SK-N-SH (cell line): ENCODE results near the gene ILF3. TPM values are rescaled to one million over a fixed set of nuclear protein-coding genes. Genes with fewer than 3 reads are reported as not detected.
A peak's percentile ranks its signal among the peaks of the same experiment; 100 is the strongest.

ENCODE experiments used
- CTCF ChIA-PET: fragments of 300-600, 350-600 bp; formaldehyde crosslinking; extraction: SDS; loops from one replicate; lab custom pipeline; 2021; lab: Yijun Ruan, JAX
- POLR2A ChIA-PET: fragments of 350-600 bp; sonication (Branson Sonifier 250); formaldehyde crosslinking; extraction: SDS; loops from one replicate; lab custom pipeline; 2020; ENCODE audit warnings: antibody characterized with exemption, inconsistent platforms; lab: Yijun Ruan, JAX
- DNase-seq: peaks from one replicate; pipeline ENCODE4 v3.0.0; 2012
- H2AFZ ChIP-seq: fragments of 200-600 bp; sonication (generic); 2 replicates; pipeline ENCODE4 v1.8.1; 2016; ENCODE audit warnings: antibody characterized with exemption, mild to moderate bottlenecking, low read depth
- H3F3A ChIP-seq: fragments of 200-600 bp; sonication (generic); replicated peaks from 2 replicates; pipeline ENCODE3; 2016; ENCODE audit warnings: antibody characterized with exemption, mild to moderate bottlenecking; ENCODE audit not compliant: insufficient read depth
- H3K27ac ChIP-seq, 2 experiments: fragments of 200-500 bp in 1 of 2; fragments of 200-600 bp in 1 of 2; sonication (Bioruptor generic) in 1 of 2; sonication (generic), shearing (Covaris generic) in 1 of 2; 2 replicates each; pipeline versions ENCODE4 v1.5.1 to v1.6.1; 2014 to 2016; ENCODE audit warnings: low read depth in 2 of 2, inconsistent platforms in 1 of 2, low read length in 1 of 2, mild to moderate bottlenecking in 1 of 2, mixed read lengths in 1 of 2
- H3K27me3 ChIP-seq: fragments of 200-600 bp; sonication (generic), shearing (Covaris generic); 2 replicates; pipeline ENCODE4 v1.6.1; 2016; ENCODE audit warnings: mixed run types; ENCODE audit not compliant: insufficient read depth
- H3K36me3 ChIP-seq, 2 experiments: fragments of 200-500 bp in 1 of 2; fragments of 200-600 bp in 1 of 2; sonication (Bioruptor generic) in 1 of 2; sonication (generic) in 1 of 2; replicated peaks in 1 of 2; 2 replicates each; pipeline versions ENCODE3 to v1.5.1; 2014 to 2016; ENCODE audit warnings: low read length in 1 of 2, mild to moderate bottlenecking in 1 of 2; ENCODE audit not compliant: insufficient read depth in 2 of 2, control insufficient read depth in 1 of 2
- H3K4me1 ChIP-seq, 2 experiments: fragments of 200-500 bp in 1 of 2; fragments of 200-600 bp in 1 of 2; sonication (Bioruptor generic) in 1 of 2; sonication (generic), shearing (Covaris generic) in 1 of 2; 2 replicates each; pipeline versions ENCODE4 v1.5.1 to v1.6.1; 2014 to 2016; ENCODE audit warnings: low read depth in 1 of 2, low read length in 1 of 2, mixed run types in 1 of 2; ENCODE audit not compliant: insufficient read depth in 2 of 2, control insufficient read depth in 1 of 2
- H3K4me2 ChIP-seq: fragments of 200-600 bp; sonication (generic), shearing (Covaris generic); 2 replicates; pipeline ENCODE4 v1.6.1; 2017; ENCODE audit warnings: mixed run types
- H3K4me3 ChIP-seq, 2 experiments: fragments of 200-500 bp in 1 of 2; fragments of 200-600 bp in 1 of 2; sonication (Bioruptor generic) in 1 of 2; sonication (generic), shearing (Covaris generic) in 1 of 2; 2 replicates each; pipeline versions ENCODE4 v1.5.1 to v1.8.1; 2014 to 2016; ENCODE audit warnings: low read depth in 2 of 2, inconsistent platforms in 1 of 2, low read length in 1 of 2, mild to moderate bottlenecking in 1 of 2, mixed read lengths in 1 of 2, moderate library complexity in 1 of 2
- H3K79me2 ChIP-seq: fragments of 200-600 bp; sonication (generic); 2 replicates; pipeline ENCODE4 v1.8.1; 2017; ENCODE audit warnings: mild to moderate bottlenecking; ENCODE audit not compliant: insufficient read depth
- H3K9ac ChIP-seq: fragments of 200-600 bp; sonication (generic); 2 replicates; pipeline ENCODE4 v1.6.1; 2017; ENCODE audit warnings: mixed run types
- H3K9me2 ChIP-seq: fragments of 200-600 bp; sonication (generic); 2 replicates; pipeline ENCODE4 v1.6.1; 2017; ENCODE audit warnings: mixed run types
- H3K9me3 ChIP-seq: fragments of 200-600 bp; sonication (generic); 2 replicates; pipeline ENCODE4 v1.6.1; 2017; ENCODE audit warnings: mixed run types, mild to moderate bottlenecking, moderate library complexity
- H4K20me1 ChIP-seq: fragments of 200-600 bp; sonication (generic); 2 replicates; pipeline ENCODE4 v1.6.1; 2017; ENCODE audit warnings: mild to moderate bottlenecking, mixed run types; ENCODE audit not compliant: insufficient read depth
- EP300 ChIP-seq, 2 experiments: IDR thresholded peaks; 2 replicates each; pipeline versions ENCODE4 v1.4.0 to v1.6.1; 2012; ENCODE audit warnings: borderline replicate concordance in 1 of 2, low read depth in 1 of 2, low read length in 1 of 2
- FOSL2 ChIP-seq: IDR thresholded peaks from 2 replicates; pipeline ENCODE4 v1.4.0; 2012; ENCODE audit warnings: low read depth, mild to moderate bottlenecking, moderate library complexity, borderline replicate concordance
- GATA2 ChIP-seq: sonication (generic); formaldehyde crosslinking; IDR thresholded peaks from 2 replicates; pipeline ENCODE4 v1.5.0; 2020; ENCODE audit warnings: mild to moderate bottlenecking, missing genetic modification reagents
- MXI1 ChIP-seq: IDR thresholded peaks from 2 replicates; pipeline ENCODE4 v1.6.1; 2012; ENCODE audit warnings: mild to moderate bottlenecking, low read depth, low read length, improper control_type of control experiment
- NRF1 ChIP-seq: IDR thresholded peaks from 2 replicates; pipeline ENCODE4 v1.6.1; 2012; ENCODE audit warnings: low read depth, mild to moderate bottlenecking, low read length
- RCOR1 ChIP-seq: fragments of 150-350 bp; IDR thresholded peaks from 2 replicates; pipeline ENCODE4 v1.6.1; 2017; ENCODE audit warnings: antibody characterized with exemption, low read length
- REST ChIP-seq: IDR thresholded peaks from 2 replicates; pipeline ENCODE4 v1.6.1; 2012; ENCODE audit warnings: mild to moderate bottlenecking, low read depth, low read length, moderate library complexity
- WGBS: methylation state at CpG from one replicate; pipeline ENCODE4 v1.1.6; 2017; ENCODE audit warnings: low lambda C conversion rate; 5-methylcytosine and 5-hydroxymethylcytosine counted together
- polyA plus RNA-seq, 3 experiments: library from polyadenylated mRNA; depleted of rRNA; stranded (reverse); fragments of >200 nt; gene quantifications; 2 replicates each; pipeline ENCODE4 v1.2.3, GENCODE V29; 2012
- TF ChIP-seq, protein P1 (sequence below): fragments of 200-600 bp; sonication (generic); IDR thresholded peaks from 2 replicates; pipeline ENCODE4 v1.6.1; 2017; ENCODE audit warnings: antibody characterized with exemption, mild to moderate bottlenecking, moderate library complexity

The ILF3 gene
- polyA plus RNA-seq, 1 of the 3 experiments (the other 2 are of a cell fraction), result 229 TPM

- TF ChIP-seq, protein P1, sequence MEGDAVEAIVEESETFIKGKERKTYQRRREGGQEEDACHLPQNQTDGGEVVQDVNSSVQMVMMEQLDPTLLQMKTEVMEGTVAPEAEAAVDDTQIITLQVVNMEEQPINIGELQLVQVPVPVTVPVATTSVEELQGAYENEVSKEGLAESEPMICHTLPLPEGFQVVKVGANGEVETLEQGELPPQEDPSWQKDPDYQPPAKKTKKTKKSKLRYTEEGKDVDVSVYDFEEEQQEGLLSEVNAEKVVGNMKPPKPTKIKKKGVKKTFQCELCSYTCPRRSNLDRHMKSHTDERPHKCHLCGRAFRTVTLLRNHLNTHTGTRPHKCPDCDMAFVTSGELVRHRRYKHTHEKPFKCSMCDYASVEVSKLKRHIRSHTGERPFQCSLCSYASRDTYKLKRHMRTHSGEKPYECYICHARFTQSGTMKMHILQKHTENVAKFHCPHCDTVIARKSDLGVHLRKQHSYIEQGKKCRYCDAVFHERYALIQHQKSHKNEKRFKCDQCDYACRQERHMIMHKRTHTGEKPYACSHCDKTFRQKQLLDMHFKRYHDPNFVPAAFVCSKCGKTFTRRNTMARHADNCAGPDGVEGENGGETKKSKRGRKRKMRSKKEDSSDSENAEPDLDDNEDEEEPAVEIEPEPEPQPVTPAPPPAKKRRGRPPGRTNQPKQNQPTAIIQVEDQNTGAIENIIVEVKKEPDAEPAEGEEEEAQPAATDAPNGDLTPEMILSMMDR, result peak; percentile 86
- peak; percentile 54 for TF ChIP-seq MXI1
- TF ChIP-seq FOSL2, result no peak
Measured at GRCh38 chr19:10717356-10718204, 63.4 kb downstream of the ILF3 start, which contains the start of gene DNM2 (continued).

DNA sequence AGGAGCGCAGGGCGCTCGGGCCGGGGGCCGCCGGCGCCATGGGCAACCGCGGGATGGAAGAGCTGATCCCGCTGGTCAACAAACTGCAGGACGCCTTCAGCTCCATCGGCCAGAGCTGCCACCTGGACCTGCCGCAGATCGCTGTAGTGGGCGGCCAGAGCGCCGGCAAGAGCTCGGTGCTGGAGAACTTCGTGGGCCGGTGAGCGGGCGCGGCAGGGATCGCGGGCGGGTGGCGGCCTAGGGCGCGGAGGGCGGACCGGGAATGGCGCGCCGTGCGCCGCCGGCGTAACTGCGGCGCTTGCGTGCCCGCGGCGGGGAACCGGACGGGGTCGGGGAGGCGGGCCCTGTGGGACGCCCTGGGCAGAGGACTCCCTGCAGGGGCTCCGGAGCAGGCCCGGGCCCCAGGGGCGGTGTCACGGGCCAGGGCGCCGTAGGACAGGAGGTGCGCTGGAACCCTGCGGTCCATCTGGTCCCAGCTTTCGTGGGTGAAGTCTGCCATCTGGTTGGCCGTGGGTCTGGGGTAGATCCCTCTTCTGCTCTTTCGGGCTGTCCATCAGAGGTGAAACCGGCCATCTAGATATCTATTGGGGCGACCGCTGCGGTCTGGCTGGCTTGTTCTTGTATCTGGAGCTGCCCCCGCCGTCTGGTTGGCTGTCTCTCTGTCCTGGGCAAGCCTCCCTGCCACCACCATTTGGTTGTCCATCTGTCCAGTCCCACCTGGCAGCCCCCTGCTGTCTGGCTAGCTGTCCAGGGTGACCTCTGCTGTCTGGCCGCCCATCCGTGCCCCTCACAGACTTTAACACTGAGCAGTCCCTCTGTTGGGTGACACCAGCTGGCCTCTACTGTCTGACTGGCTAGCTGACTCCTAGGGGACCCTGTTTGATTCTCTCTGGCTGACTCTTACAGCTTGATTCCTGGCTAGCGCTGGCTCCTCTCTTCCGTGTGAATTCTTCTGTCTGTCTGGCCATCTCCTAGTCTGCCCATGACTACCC, 64.4 kb downstream of the ILF3 start:
- WGBS, result 2% methylated on average over 14 of the region's 70 CpGs

More for the DNA sequence above, 64.4 kb downstream of the ILF3 start:
- peak overlapping the region; percentile 80 to 93 for H3K27ac ChIP-seq
- POLR2A ChIA-PET, result interaction anchor here (1.4 to 1.9 kb wide), 3 partner anchors 48 to 117 kb away, joined by 5 to 8 read pairs (median 6); partner anchors contain the start of gene TMED1
- H3K4me1 ChIP-seq, result peaks cover 4 to 13% of the 10 kb centered on the region in 2 experiments; a peak in 1 of 4 replicates
- peaks cover 0 to 5% of the 10 kb centered on the region in 2 experiments for H3K36me3 ChIP-seq
- peaks cover 6% of the 10 kb centered on the region for H3F3A ChIP-seq
- no peak for TF ChIP-seq EP300 (IDR thresholded peaks at IDR 0.05; ENCODE audit: borderline replicate concordance in 1 of 2, low read depth in 1 of 2, low read length in 1 of 2)
- no peak for TF ChIP-seq GATA2 (CRISPR knock-in tag)
- TF ChIP-seq NRF1, result 0 out of 2 replicates have a peak, but pooled peaks have one; percentile 24
- no peak for TF ChIP-seq RCOR1
- 0 out of 2 replicates have a peak, but pooled peaks have one; percentile 7 for TF ChIP-seq MXI1
- TF ChIP-seq FOSL2, result no peak
- no peak for TF ChIP-seq REST
- H3K9me2 ChIP-seq, result no peaks in the 10 kb centered on the region
- H4K20me1 ChIP-seq, result peaks cover 51% of the 10 kb centered on the region
- H2AFZ ChIP-seq, result peak overlapping the region; percentile 72; the same call in 1 of the 2 replicates
- no peaks in the 10 kb centered on the region for H3K9me3 ChIP-seq
- peak; percentile 70 for DNase-seq
- H3K79me2 ChIP-seq, result peaks cover 56% of the 10 kb centered on the region
- peak overlapping the region; percentile 95 for H3K9ac ChIP-seq
- peak overlapping the region; percentile 74 to 98 for H3K4me3 ChIP-seq
- CTCF ChIA-PET, result interaction anchor here (0.6 to 5.9 kb wide), 34 partner anchors 9 to 201 kb away, joined by 3 to 74 read pairs (median 5); partner anchors contain the start of genes QTRT1, S1PR5 and TMED1
- H3K4me2 ChIP-seq, result peak overlapping the region; percentile 97
- H3K27me3 ChIP-seq, result no peaks in the 10 kb centered on the region
